ENCODE data around the gene EPHX1. TPM values are rescaled to one million over a fixed set of nuclear protein-coding genes. Genes with fewer than 3 reads are reported as not detected.

EPHX1 gene
- total and polyA plus RNA-seq, 4 donors: 31.7 to 115 (median 98.5) TPM

GRCh38 chr1:225820522-225821120 lies 10.7 kb downstream of the EPHX1 start:
- peaks cover 19 to 72% (median 34%) of the 10 kb centered on the region in 5 donors for H3K4me1 ChIP-seq (ENCODE audit: control insufficient read depth in 5 of 5, insufficient read depth in 5 of 5, low read length in 5 of 5)
- H3K27me3 ChIP-seq (ENCODE audit: control insufficient read depth in 3 of 3, insufficient read depth in 3 of 3, low read length in 2 of 3): no peaks in the 10 kb centered on the region
- no peak overlapping the region for H3K4me3 ChIP-seq
- H3K9me3 ChIP-seq (ENCODE audit: control insufficient read depth in 4 of 4, insufficient read depth in 3 of 4, low read length in 3 of 4): no peaks in the 10 kb centered on the region
- DNase-seq: peak in 2 of 3 donors; percentile 81 to 88
- TF ChIP-seq CTCF (IDR thresholded peaks at IDR 0.05; ENCODE audit: control extremely low read depth, extremely low read depth): no peak
- H3K9ac ChIP-seq (ENCODE audit: insufficient read depth in 1 of 2, low read length in 2 of 2): no peak overlapping the region
- H3K36me3 ChIP-seq (ENCODE audit: control insufficient read depth in 4 of 4, insufficient read depth in 4 of 4, low read length in 4 of 4): peaks cover 0 to 23% (median 2%) of the 10 kb centered on the region in 4 donors
- 76 to 86% methylated on average over 5 of the region's 5 CpGs for WGBS, 2 donors
- no peak overlapping the region for H3K27ac ChIP-seq (ENCODE audit: low read depth in 1 of 2, low read length in 1 of 2)
- no peak for ATAC-seq (ENCODE audit: insufficient read depth, low FRiP score)

GRCh38 chr1:225822655-225823403 lies 12.9 kb downstream of the EPHX1 start:
- peaks cover 4 to 61% (median 27%) of the 10 kb centered on the region in 5 donors for H3K4me1 ChIP-seq (ENCODE audit: control insufficient read depth in 5 of 5, insufficient read depth in 5 of 5, low read length in 5 of 5)
- H3K27me3 ChIP-seq (ENCODE audit: control insufficient read depth in 3 of 3, insufficient read depth in 3 of 3, low read length in 2 of 3): no peaks in the 10 kb centered on the region
- WGBS, 2 donors: 87 to 95% methylated on average over 12 of the region's 12 CpGs
- H3K36me3 ChIP-seq (ENCODE audit: control insufficient read depth in 4 of 4, insufficient read depth in 4 of 4, low read length in 4 of 4): peaks cover 0 to 19% (median 2%) of the 10 kb centered on the region in 4 donors
- no peak for TF ChIP-seq CTCF (IDR thresholded peaks at IDR 0.05; ENCODE audit: control extremely low read depth, extremely low read depth)
- no peak for DNase-seq
- no peak overlapping the region for H3K27ac ChIP-seq (ENCODE audit: low read depth in 1 of 2, low read length in 1 of 2)
- ATAC-seq (ENCODE audit: insufficient read depth, low FRiP score): no peak
- H3K9me3 ChIP-seq (ENCODE audit: control insufficient read depth in 4 of 4, insufficient read depth in 3 of 4, low read length in 3 of 4): no peaks in the 10 kb centered on the region
- no peak overlapping the region for H3K4me3 ChIP-seq
- no peak overlapping the region for H3K9ac ChIP-seq (ENCODE audit: insufficient read depth in 1 of 2, low read length in 2 of 2)

GRCh38 chr1:225823811-225824261 lies 13.9 kb downstream of the EPHX1 start:
- Histone ChIP-seq H3K4me1 (ENCODE audit: control insufficient read depth in 5 of 5, insufficient read depth in 5 of 5, low read length in 5 of 5) (peaks cover 2 to 53% (median 22%) of the 10 kb centered on the region in 5 donors), H3K9me3 (ENCODE audit: control insufficient read depth in 4 of 4, insufficient read depth in 3 of 4, low read length in 3 of 4) (no peaks in the 10 kb centered on the region), H3K27ac (ENCODE audit: low read depth in 1 of 2, low read length in 1 of 2) (no peak overlapping the region), H3K27me3 (ENCODE audit: control insufficient read depth in 3 of 3, insufficient read depth in 3 of 3, low read length in 2 of 3) (no peaks in the 10 kb centered on the region), H3K9ac (ENCODE audit: insufficient read depth in 1 of 2, low read length in 2 of 2) (no peak overlapping the region), H3K36me3 (ENCODE audit: control insufficient read depth in 4 of 4, insufficient read depth in 4 of 4, low read length in 4 of 4) (peaks cover 0 to 19% (median 2%) of the 10 kb centered on the region in 4 donors), H3K4me3 (no peak overlapping the region)
- DNase-seq (no peak), ATAC-seq (ENCODE audit: insufficient read depth, low FRiP score) (no peak)
- no peak for TF ChIP-seq CTCF (IDR thresholded peaks at IDR 0.05; ENCODE audit: control extremely low read depth, extremely low read depth)
- 83 to 92% methylated on average over 12 of the region's 12 CpGs for WGBS, 2 donors

Measured in lung (tissue), 12 donors.